Measurements from ENCODE around the gene CDKL1.

DNA sequence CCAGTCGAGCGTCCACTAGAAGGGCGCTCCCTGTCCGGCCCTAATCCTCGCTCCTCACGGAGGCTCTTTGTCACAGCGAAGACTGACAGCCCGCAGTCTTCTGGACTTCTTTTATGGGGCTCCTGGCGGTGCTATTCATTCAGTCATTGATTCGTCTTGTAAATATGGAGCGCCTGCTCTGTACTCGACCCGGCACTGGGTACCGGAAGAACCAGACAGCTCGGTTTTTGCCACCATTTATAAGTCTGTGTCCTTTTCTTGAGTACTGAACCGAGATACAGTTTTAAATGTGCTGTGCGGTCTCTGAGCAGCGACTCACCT is 84.0 kb downstream of the CDKL1 start:
- TF ChIP-seq, protein P1, sequence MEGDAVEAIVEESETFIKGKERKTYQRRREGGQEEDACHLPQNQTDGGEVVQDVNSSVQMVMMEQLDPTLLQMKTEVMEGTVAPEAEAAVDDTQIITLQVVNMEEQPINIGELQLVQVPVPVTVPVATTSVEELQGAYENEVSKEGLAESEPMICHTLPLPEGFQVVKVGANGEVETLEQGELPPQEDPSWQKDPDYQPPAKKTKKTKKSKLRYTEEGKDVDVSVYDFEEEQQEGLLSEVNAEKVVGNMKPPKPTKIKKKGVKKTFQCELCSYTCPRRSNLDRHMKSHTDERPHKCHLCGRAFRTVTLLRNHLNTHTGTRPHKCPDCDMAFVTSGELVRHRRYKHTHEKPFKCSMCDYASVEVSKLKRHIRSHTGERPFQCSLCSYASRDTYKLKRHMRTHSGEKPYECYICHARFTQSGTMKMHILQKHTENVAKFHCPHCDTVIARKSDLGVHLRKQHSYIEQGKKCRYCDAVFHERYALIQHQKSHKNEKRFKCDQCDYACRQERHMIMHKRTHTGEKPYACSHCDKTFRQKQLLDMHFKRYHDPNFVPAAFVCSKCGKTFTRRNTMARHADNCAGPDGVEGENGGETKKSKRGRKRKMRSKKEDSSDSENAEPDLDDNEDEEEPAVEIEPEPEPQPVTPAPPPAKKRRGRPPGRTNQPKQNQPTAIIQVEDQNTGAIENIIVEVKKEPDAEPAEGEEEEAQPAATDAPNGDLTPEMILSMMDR (IDR thresholded peaks at IDR 0.05; ENCODE audit: low read depth, low read length) = no peak
- TF ChIP-seq POLR2A (IDR thresholded peaks at IDR 0.05; ENCODE audit: extremely low read depth, insufficient read length) = no peak
- TF ChIP-seq MYC (IDR thresholded peaks at IDR 0.05; ENCODE audit: low read depth, low read length) = no peak

Measured in NB4 (cell line).